K562 (cell line): ENCODE measurements around the gene PTP4A2. TPM values are rescaled to one million over a fixed set of nuclear protein-coding genes. Genes with fewer than 3 reads are reported as not detected.

Experiments used
- ATAC-seq: fragments of 200-7000 bp; cut with Tn5 transposase; 3 replicates; pipeline ENCODE4 v1.9.1; 2020; ENCODE audit warnings: moderate library complexity
- BruUV-seq: library from RNA; stranded (reverse); fragments of 400-500 nt; replicated peaks from 2 replicates; lab custom pipeline; 2021; lab: Mats Ljungman, UMichigan
- CTCF ChIA-PET: fragments of 300-600 bp; formaldehyde crosslinking; extraction: SDS; loops from one replicate; lab custom pipeline; 2021; ENCODE audit warnings: low intra/inter-chr PET ratio; lab: Yijun Ruan, JAX
- POLR2A ChIA-PET: fragments of 300-600, 350-650 bp; sonication (Branson Sonifier 250); formaldehyde crosslinking; extraction: SDS; loops from one replicate; lab custom pipeline; 2021; ENCODE audit warnings: antibody characterized with exemption, inconsistent platforms; lab: Yijun Ruan, JAX
- DNase-seq, 4 experiments: peaks; one replicate each; pipeline versions ENCODE4 v3.0.0 to v3.0.0-alpha.2; 2011 to 2018; ENCODE audit warnings: low spot score in 3 of 4, mixed read lengths in 3 of 4; ENCODE audit errors: extremely low read depth in 1 of 4
- FAIRE-seq: peaks from 2 replicates; lab custom pipeline; 2011; peaks lifted over from hg19 to GRCh38; lab: Jason Lieb, UNC
- H2AFZ ChIP-seq: 2 replicates; pipeline ENCODE4 v1.6.0; 2011; ENCODE audit warnings: low read depth, low read length, control low read depth, inconsistent platforms
- H3K27ac ChIP-seq: fragments of 200-600 bp; 3 replicates; pipeline ENCODE4 v1.8.0; 2011; ENCODE audit warnings: low read depth, mild to moderate bottlenecking, control low read depth, inconsistent platforms, low read length, moderate library complexity, mixed read lengths; ENCODE audit errors: extremely low read depth
- H3K27me3 ChIP-seq, 2 experiments: fragments of 300-600 bp in 1 of 2; 2 replicates in 1 of 2; 3 replicates in 1 of 2; pipeline versions ENCODE4 v1.6.0 to v1.8.0; 2011; ENCODE audit warnings: inconsistent platforms in 2 of 2, low read length in 2 of 2, mild to moderate bottlenecking in 1 of 2, mixed read lengths in 1 of 2, moderate library complexity in 1 of 2; ENCODE audit not compliant: control insufficient read depth in 2 of 2, insufficient read depth in 2 of 2
- H3K36me3 ChIP-seq: fragments of 300-600 bp; 3 replicates; pipeline ENCODE4 v1.8.0; 2011; ENCODE audit warnings: mild to moderate bottlenecking, low read length, inconsistent platforms; ENCODE audit not compliant: control insufficient read depth, insufficient read depth
- H3K4me1 ChIP-seq, 2 experiments: fragments of 200-600 bp in 1 of 2; replicated peaks in 1 of 2; 2 replicates in 1 of 2; 3 replicates in 1 of 2; pipeline versions ENCODE4 v1.5.1 to v1.8.0; 2011; ENCODE audit warnings: inconsistent platforms in 2 of 2, low read length in 2 of 2, mild to moderate bottlenecking in 1 of 2, mixed read lengths in 1 of 2, moderate library complexity in 1 of 2; ENCODE audit not compliant: control insufficient read depth in 2 of 2, insufficient read depth in 2 of 2
- H3K4me2 ChIP-seq: 2 replicates; pipeline ENCODE4 v1.6.1; 2011; ENCODE audit warnings: low read length, control low read depth, inconsistent platforms, mixed read lengths; ENCODE audit not compliant: insufficient read depth
- H3K4me3 ChIP-seq: fragments of 200-600 bp; sonication (generic), shearing (Covaris generic); 2 replicates; pipeline ENCODE4 v1.5.1; 2016; ENCODE audit warnings: control low read depth, inconsistent platforms
- H3K79me2 ChIP-seq: fragments of 200-600 bp; 3 replicates; pipeline ENCODE4 v1.8.0; 2011; ENCODE audit warnings: low read length, inconsistent platforms; ENCODE audit not compliant: control insufficient read depth, insufficient read depth
- H3K9ac ChIP-seq, 2 experiments: 2 replicates each; pipeline versions ENCODE4 v1.6.0 to v1.6.1; 2011; ENCODE audit warnings: low read depth in 2 of 2, low read length in 2 of 2, control low read depth in 1 of 2, inconsistent platforms in 1 of 2, mild to moderate bottlenecking in 1 of 2, mixed read lengths in 1 of 2; ENCODE audit not compliant: insufficient read depth in 1 of 2
- H3K9me1 ChIP-seq: one replicate; pipeline ENCODE4 v1.6.0; 2011; ENCODE audit warnings: inconsistent platforms, mild to moderate bottlenecking, low read length, moderate library complexity; ENCODE audit not compliant: control insufficient read depth, insufficient read depth
- H3K9me3 ChIP-seq: replicated peaks from 2 replicates; pipeline ENCODE4 v1.5.1; 2011; ENCODE audit warnings: low read depth, low read length, inconsistent platforms; ENCODE audit not compliant: control insufficient read depth, insufficient read depth
- H4K20me1 ChIP-seq: replicated peaks from 2 replicates; pipeline ENCODE4 v1.6.1; 2011; ENCODE audit warnings: low read length, inconsistent platforms, mixed read lengths; ENCODE audit not compliant: control insufficient read depth, insufficient read depth
- EWSR1 ChIP-seq: fragments of 450-650 bp; IDR thresholded peaks from 2 replicates; pipeline ENCODE4 v1.6.1; 2018; ENCODE audit warnings: borderline replicate concordance, mild to moderate bottlenecking, low read depth, moderate library complexity; ENCODE audit not compliant: partially characterized antibody
- HNRNPLL ChIP-seq: fragments of 200-400 bp; formaldehyde crosslinking; IDR thresholded peaks from 2 replicates; pipeline ENCODE4 v1.6.1; 2017; ENCODE audit warnings: low read length, low read depth, mild to moderate bottlenecking; ENCODE audit not compliant: poor library complexity, severe bottlenecking
- ILK ChIP-seq: fragments of 450-650 bp; IDR thresholded peaks from 2 replicates; pipeline ENCODE4 v1.6.1; 2016; ENCODE audit warnings: missing genetic modification characterization, low read depth, mild to moderate bottlenecking, missing compliant biosample characterization, moderate library complexity, borderline replicate concordance
- PTRF ChIP-seq: fragments of 450-650 bp; IDR thresholded peaks from 2 replicates; pipeline ENCODE4 v1.6.1; 2016; ENCODE audit warnings: mild to moderate bottlenecking, missing genetic modification characterization, missing compliant biosample characterization
- RBM22 ChIP-seq: fragments of 200-400 bp; formaldehyde crosslinking; IDR thresholded peaks from 2 replicates; pipeline ENCODE4 v1.6.1; 2018; ENCODE audit warnings: low read length, low read depth; ENCODE audit not compliant: poor library complexity, severe bottlenecking
- SIN3A ChIP-seq, 2 experiments: fragments of 150-350 bp in 1 of 2; IDR thresholded peaks; 2 replicates each; pipeline ENCODE4 v1.6.1; 2011 to 2016; ENCODE audit warnings: borderline replicate concordance in 2 of 2, low read depth in 2 of 2, low read length in 2 of 2, mild to moderate bottlenecking in 2 of 2, moderate library complexity in 2 of 2; ENCODE audit not compliant: control insufficient read depth in 1 of 2
- SP2 ChIP-seq: IDR thresholded peaks from 2 replicates; pipeline ENCODE4 v1.6.1; 2011; ENCODE audit warnings: mild to moderate bottlenecking, low read depth, low read length, moderate library complexity; ENCODE audit not compliant: poor library complexity, severe bottlenecking; ENCODE audit errors: extremely low read depth
- ZBTB8A ChIP-seq: fragments of 450-650 bp; IDR thresholded peaks from 2 replicates; pipeline ENCODE4 v1.6.1; 2018; ENCODE audit warnings: mild to moderate bottlenecking, moderate library complexity; ENCODE audit not compliant: partially characterized antibody
- ZNF212 ChIP-seq: fragments of 450-650 bp; formaldehyde crosslinking; IDR thresholded peaks from 2 replicates; pipeline ENCODE4 v1.4.0; 2020; ENCODE audit warnings: mild to moderate bottlenecking
- ZNF23 ChIP-seq: fragments of 250-450 bp; sonication (Bioruptor Pico); IDR thresholded peaks from 2 replicates; pipeline ENCODE4 v1.4.0; 2020; ENCODE audit warnings: mild to moderate bottlenecking
- ZNF239 ChIP-seq: fragments of 250-450 bp; sonication (Bioruptor Pico); IDR thresholded peaks from 2 replicates; pipeline ENCODE4 v1.4.0; 2020; ENCODE audit warnings: mild to moderate bottlenecking
- WGBS: fragments of 100-300 bp; shearing (Covaris generic); methylation state at CpG from one replicate; pipeline ENCODE4 v1.1.6; 2016; ENCODE audit warnings: low coverage, mixed read lengths; ENCODE audit not compliant: insufficient coverage; ENCODE audit errors: missing lambda C conversion rate; 5-methylcytosine and 5-hydroxymethylcytosine counted together
- in situ Hi-C: fragments of 300-500 bp; cut with MboI; formaldehyde crosslinking; loops from 4 replicates; pipeline ENCODE4 v1.15.0; 2018; ENCODE audit warnings: inconsistent platforms, mixed read lengths
- intact Hi-C: fragments of 100-400 bp; cut with micrococcal nuclease; formaldehyde crosslinking; loops from 2 replicates; pipeline ENCODE4 v1.14.2; 2022
- polyA plus RNA-seq, 8 experiments: library from polyadenylated mRNA; depleted of rRNA in 4 of 8; stranded (reverse) in 5 of 8; unstranded in 3 of 8; fragments of >200 nt; fragmentation: Nextera tagmentation in 2 of 8; fragmentation: Illumina TruSeq in 1 of 8; extraction: Ambion mirVana in 2 of 8; extraction: Trizol in 1 of 8; gene quantifications; 2 replicates each; pipeline versions ENCODE4 v1.2.1 to v1.2.3, GENCODE V29; 2011 to 2014; ENCODE audit warnings: inconsistent platforms in 1 of 8, missing spikeins in 1 of 8
- total RNA-seq, 7 experiments: library from RNA; depleted of rRNA in 6 of 7; stranded (reverse); fragments of >200 nt in 6 of 7; fragmentation: Illumina TruSeq in 2 of 7; extraction: Trizol in 2 of 7; gene quantifications; 2 replicates each; pipeline versions ENCODE4 v1.2.1 to v1.2.3, GENCODE V29; 2011 to 2021; ENCODE audit warnings: low replicate concordance in 1 of 7
- TF ChIP-seq, protein P1 (sequence below), 3 experiments: IDR thresholded peaks in 2 of 3; conservative IDR thresholded peaks in 1 of 3; 2 replicates each; pipeline ENCODE4 v1.5.1; 2011 to 2012; ENCODE audit warnings: low read length in 3 of 3, mild to moderate bottlenecking in 3 of 3, control low read depth in 2 of 3, improper control_type of control experiment in 1 of 3, inconsistent platforms in 1 of 3, low read depth in 1 of 3, mixed read lengths in 1 of 3, moderate library complexity in 1 of 3; ENCODE audit not compliant: insufficient read depth in 2 of 3
- TF ChIP-seq, protein P2 (sequence below): sonication (generic); formaldehyde crosslinking; IDR thresholded peaks from 2 replicates; pipeline ENCODE4 v1.8.0; 2022; ENCODE audit warnings: mild to moderate bottlenecking, missing genetic modification reagents

Gene PTP4A2
- total and polyA plus RNA-seq, 9 of the 15 experiments (the other 6 are each of a cell fraction or from before 2014, with no cell fraction given), result 197 to 870 (median 480) TPM

- TF ChIP-seq SIN3A (IDR thresholded peaks at IDR 0.05; ENCODE audit: borderline replicate concordance in 2 of 2, control insufficient read depth in 1 of 2, low read depth in 2 of 2, low read length in 2 of 2) (no peak), ZNF23 (CRISPR knock-in tag) (no peak), ILK (tag) (no peak), ZNF239 (CRISPR knock-in tag) (no peak), PTRF (no peak), RBM22 (no peak), ZNF212 (no peak), EWSR1 (no peak), HNRNPLL (no peak), SP2 (no peak), ZBTB8A (no peak)
- TF ChIP-seq, protein P1, sequence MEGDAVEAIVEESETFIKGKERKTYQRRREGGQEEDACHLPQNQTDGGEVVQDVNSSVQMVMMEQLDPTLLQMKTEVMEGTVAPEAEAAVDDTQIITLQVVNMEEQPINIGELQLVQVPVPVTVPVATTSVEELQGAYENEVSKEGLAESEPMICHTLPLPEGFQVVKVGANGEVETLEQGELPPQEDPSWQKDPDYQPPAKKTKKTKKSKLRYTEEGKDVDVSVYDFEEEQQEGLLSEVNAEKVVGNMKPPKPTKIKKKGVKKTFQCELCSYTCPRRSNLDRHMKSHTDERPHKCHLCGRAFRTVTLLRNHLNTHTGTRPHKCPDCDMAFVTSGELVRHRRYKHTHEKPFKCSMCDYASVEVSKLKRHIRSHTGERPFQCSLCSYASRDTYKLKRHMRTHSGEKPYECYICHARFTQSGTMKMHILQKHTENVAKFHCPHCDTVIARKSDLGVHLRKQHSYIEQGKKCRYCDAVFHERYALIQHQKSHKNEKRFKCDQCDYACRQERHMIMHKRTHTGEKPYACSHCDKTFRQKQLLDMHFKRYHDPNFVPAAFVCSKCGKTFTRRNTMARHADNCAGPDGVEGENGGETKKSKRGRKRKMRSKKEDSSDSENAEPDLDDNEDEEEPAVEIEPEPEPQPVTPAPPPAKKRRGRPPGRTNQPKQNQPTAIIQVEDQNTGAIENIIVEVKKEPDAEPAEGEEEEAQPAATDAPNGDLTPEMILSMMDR (IDR thresholded peaks at IDR 0.05 in 2 of 3, conservative IDR thresholded peaks at IDR 0.05 in 1 of 3; ENCODE audit: insufficient read depth in 2 of 3, low read depth in 1 of 3, low read length in 3 of 3), result no peak
- TF ChIP-seq, protein P2, sequence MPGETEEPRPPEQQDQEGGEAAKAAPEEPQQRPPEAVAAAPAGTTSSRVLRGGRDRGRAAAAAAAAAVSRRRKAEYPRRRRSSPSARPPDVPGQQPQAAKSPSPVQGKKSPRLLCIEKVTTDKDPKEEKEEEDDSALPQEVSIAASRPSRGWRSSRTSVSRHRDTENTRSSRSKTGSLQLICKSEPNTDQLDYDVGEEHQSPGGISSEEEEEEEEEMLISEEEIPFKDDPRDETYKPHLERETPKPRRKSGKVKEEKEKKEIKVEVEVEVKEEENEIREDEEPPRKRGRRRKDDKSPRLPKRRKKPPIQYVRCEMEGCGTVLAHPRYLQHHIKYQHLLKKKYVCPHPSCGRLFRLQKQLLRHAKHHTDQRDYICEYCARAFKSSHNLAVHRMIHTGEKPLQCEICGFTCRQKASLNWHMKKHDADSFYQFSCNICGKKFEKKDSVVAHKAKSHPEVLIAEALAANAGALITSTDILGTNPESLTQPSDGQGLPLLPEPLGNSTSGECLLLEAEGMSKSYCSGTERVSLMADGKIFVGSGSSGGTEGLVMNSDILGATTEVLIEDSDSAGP (CRISPR knock-in tag), result no peak
- TF ChIP-seq, all 486 proteins: peak for 0
- Histone ChIP-seq H3K4me3 (no peak overlapping the region), H3K9me3 (no peaks in the 10 kb centered on the region), H2AFZ (no peak overlapping the region), H3K27ac (no peak overlapping the region), H3K79me2 (peaks cover 55% of the 10 kb centered on the region), H3K4me2 (no peak overlapping the region), H3K4me1 (peaks cover 3 to 10% of the 10 kb centered on the region in 2 experiments; a peak in 2 of 5 replicates), H3K9ac (no peak overlapping the region), H3K27me3 (no peaks in the 10 kb centered on the region; a peak in 1 of 5 replicates), H3K9me1 (no peaks in the 10 kb centered on the region), H3K36me3 (peaks cover 92% of the 10 kb centered on the region), H4K20me1 (peaks cover 14% of the 10 kb centered on the region; the same call in 1 of the 2 replicates)
- POLR2A ChIA-PET, result interaction anchor here (0.6 to 1.6 kb wide), 5 partner anchors 17 to 78 kb away, joined by 3 to 4 read pairs (median 3); partner anchors contain the start of gene PTP4A2
- in situ Hi-C loops (no loop called here), intact Hi-C loops (no loop called here)
- no peak for ATAC-seq
- CTCF ChIA-PET, result no interaction called here
- FAIRE-seq, result no peak
- 100% methylated on average over 1 of the region's 1 CpG for WGBS
- DNase-seq, result no peak
- BruUV-seq, result no TSS peak
Observed at GRCh38 chr1:31909691-31910090, 28.5 kb downstream of the PTP4A2 start.
